Panc1 (cell line): ENCODE results near the gene ZHX3.

Experiments
- CTCF ChIP-seq: fragments of 450-650 bp; IDR thresholded peaks from 2 replicates; pipeline ENCODE4 v1.5.1; 2017; ENCODE audit warnings: mild to moderate bottlenecking
- SIN3A ChIP-seq: IDR thresholded peaks from 2 replicates; pipeline ENCODE4 v1.6.1; 2012; ENCODE audit warnings: low read depth, mild to moderate bottlenecking, low read length, moderate library complexity, borderline replicate concordance; ENCODE audit not compliant: insufficient read depth
- TCF7L2 ChIP-seq: IDR thresholded peaks from 2 replicates; pipeline ENCODE4 v1.6.1; 2011; ENCODE audit warnings: mild to moderate bottlenecking, low read depth, low read length, inconsistent platforms
- TF ChIP-seq, protein P1 (sequence below), 2 experiments: IDR thresholded peaks; 2 replicates each; pipeline ENCODE4 v1.6.1; 2011 to 2012; ENCODE audit warnings: low read depth in 2 of 2, control low read depth in 1 of 2, low read length in 1 of 2, mild to moderate bottlenecking in 1 of 2, moderate library complexity in 1 of 2; ENCODE audit not compliant: insufficient read depth in 1 of 2

- TF ChIP-seq CTCF (no peak), TCF7L2 (no peak), SIN3A (no peak)
- TF ChIP-seq, protein P1, sequence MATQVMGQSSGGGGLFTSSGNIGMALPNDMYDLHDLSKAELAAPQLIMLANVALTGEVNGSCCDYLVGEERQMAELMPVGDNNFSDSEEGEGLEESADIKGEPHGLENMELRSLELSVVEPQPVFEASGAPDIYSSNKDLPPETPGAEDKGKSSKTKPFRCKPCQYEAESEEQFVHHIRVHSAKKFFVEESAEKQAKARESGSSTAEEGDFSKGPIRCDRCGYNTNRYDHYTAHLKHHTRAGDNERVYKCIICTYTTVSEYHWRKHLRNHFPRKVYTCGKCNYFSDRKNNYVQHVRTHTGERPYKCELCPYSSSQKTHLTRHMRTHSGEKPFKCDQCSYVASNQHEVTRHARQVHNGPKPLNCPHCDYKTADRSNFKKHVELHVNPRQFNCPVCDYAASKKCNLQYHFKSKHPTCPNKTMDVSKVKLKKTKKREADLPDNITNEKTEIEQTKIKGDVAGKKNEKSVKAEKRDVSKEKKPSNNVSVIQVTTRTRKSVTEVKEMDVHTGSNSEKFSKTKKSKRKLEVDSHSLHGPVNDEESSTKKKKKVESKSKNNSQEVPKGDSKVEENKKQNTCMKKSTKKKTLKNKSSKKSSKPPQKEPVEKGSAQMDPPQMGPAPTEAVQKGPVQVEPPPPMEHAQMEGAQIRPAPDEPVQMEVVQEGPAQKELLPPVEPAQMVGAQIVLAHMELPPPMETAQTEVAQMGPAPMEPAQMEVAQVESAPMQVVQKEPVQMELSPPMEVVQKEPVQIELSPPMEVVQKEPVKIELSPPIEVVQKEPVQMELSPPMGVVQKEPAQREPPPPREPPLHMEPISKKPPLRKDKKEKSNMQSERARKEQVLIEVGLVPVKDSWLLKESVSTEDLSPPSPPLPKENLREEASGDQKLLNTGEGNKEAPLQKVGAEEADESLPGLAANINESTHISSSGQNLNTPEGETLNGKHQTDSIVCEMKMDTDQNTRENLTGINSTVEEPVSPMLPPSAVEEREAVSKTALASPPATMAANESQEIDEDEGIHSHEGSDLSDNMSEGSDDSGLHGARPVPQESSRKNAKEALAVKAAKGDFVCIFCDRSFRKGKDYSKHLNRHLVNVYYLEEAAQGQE (IDR thresholded peaks at IDR 0.05; ENCODE audit: insufficient read depth in 1 of 2, low read depth in 2 of 2, low read length in 1 of 2) = no peak
These were observed 104.2 kb downstream of the ZHX3 start for GRCh38 chr20:41213150-41213820.
